Peyer's patch (tissue), 4 donors: Measurements from ENCODE around the gene APOBEC3H. TPM values are rescaled to one million over a fixed set of nuclear protein-coding genes. Genes with fewer than 3 reads are reported as not detected.

ENCODE experiments used
- DNase-seq, 3 donors: peaks; one replicate each; pipeline ENCODE4 v3.0.0-alpha.2; 2017 to 2019
- H3K27ac ChIP-seq, 4 donors: fragments of 200-600 bp; sonication (generic); one replicate each; pipeline ENCODE4 v1.5.1; 2016 to 2019
- H3K27me3 ChIP-seq, 2 donors: fragments of 200-600 bp; sonication (generic); one replicate each; pipeline ENCODE4 v1.5.1; 2019
- H3K36me3 ChIP-seq, 3 donors: fragments of 200-600 bp; sonication (generic); one replicate each; pipeline ENCODE4 v1.5.1; 2016 to 2019
- H3K4me1 ChIP-seq, 4 donors: fragments of 200-600 bp; sonication (generic); one replicate each; pipeline ENCODE4 v1.5.1; 2016 to 2019
- H3K4me3 ChIP-seq, 4 donors: fragments of 200-600 bp; sonication (generic); 1 replicate in 3 of 4; 2 replicates in 1 of 4; pipeline ENCODE4 v1.5.1; 2016 to 2019; ENCODE audit warnings: mild to moderate bottlenecking in 1 of 4
- H3K9me3 ChIP-seq, 4 donors: fragments of 200-600 bp; sonication (generic); one replicate each; pipeline ENCODE4 v1.5.1; 2016 to 2019; ENCODE audit warnings: mild to moderate bottlenecking in 1 of 4
- POLR2A ChIP-seq, 2 donors: fragments of 450-650 bp; IDR thresholded peaks; one replicate each; pipeline ENCODE4 v1.5.1; 2017; ENCODE audit warnings: antibody characterized with exemption in 2 of 2, mild to moderate bottlenecking in 2 of 2, moderate library complexity in 2 of 2
- total RNA-seq, 4 donors: library from RNA; depleted of rRNA; stranded (reverse); fragments of >200 nt; gene quantifications; one replicate each; pipeline ENCODE4 v1.1.0, GENCODE V29; 2016
- TF ChIP-seq, protein P1 (sequence below), 6 experiments: fragments of 450-650 bp in 4 of 6; fragments of 200-600 bp in 2 of 6; sonication (generic) in 1 of 6; IDR thresholded peaks; one replicate each; pipeline ENCODE4 v1.5.1; 2017 to 2019; ENCODE audit warnings: antibody characterized with exemption in 6 of 6, mild to moderate bottlenecking in 3 of 6, moderate library complexity in 1 of 6

Gene APOBEC3H
- total RNA-seq, 4 donors from 2014 or later, result not detected

DNA sequence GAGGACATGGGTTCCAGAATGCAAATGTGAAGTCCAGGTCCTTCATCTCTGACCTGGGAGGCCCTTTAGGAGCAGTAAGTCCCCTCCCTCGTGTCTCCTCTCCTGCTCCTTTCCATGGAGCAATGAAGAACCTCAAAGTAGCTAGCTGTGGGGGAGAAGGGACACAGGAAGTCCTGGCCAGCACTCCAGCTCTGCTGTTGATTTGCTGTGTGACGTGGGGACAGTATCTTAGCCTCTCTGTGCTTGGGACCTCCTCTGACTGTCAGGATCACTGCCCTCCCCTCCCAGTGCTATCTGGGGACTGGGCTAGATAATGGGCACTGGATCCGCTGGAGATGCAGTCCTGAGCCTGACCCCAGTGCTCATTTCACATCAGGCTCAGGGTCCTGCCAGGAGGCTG is 1.1 kb upstream of the APOBEC3H start:
- no peaks in the 10 kb centered on the region for H3K27me3 ChIP-seq

DNA sequence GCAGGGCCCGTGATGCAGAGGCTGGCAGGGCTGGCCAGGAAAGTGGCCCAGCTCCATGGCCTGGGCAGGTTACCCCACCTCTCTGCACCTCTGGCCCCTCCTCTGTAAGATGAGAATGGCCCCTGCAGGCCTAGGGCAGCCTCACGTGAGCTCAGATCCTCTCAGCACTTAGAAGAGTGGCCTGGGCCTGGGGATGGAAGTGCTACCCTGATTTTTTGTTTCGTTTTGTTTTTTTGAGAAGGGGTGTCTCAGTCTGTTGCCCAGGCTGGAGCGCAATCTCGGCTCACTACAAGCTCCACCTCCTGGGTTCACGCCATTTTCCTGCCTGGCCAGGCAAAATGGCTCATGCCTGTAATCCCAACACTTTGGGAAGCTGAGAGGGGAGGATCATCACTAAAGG is 982 bp downstream of the APOBEC3H start:
- H3K4me1 ChIP-seq, result peaks cover 0 to 29% (median 0%) of the 10 kb centered on the region in 4 donors
- H3K27me3 ChIP-seq, result no peaks in the 10 kb centered on the region
- TF ChIP-seq, protein P1, sequence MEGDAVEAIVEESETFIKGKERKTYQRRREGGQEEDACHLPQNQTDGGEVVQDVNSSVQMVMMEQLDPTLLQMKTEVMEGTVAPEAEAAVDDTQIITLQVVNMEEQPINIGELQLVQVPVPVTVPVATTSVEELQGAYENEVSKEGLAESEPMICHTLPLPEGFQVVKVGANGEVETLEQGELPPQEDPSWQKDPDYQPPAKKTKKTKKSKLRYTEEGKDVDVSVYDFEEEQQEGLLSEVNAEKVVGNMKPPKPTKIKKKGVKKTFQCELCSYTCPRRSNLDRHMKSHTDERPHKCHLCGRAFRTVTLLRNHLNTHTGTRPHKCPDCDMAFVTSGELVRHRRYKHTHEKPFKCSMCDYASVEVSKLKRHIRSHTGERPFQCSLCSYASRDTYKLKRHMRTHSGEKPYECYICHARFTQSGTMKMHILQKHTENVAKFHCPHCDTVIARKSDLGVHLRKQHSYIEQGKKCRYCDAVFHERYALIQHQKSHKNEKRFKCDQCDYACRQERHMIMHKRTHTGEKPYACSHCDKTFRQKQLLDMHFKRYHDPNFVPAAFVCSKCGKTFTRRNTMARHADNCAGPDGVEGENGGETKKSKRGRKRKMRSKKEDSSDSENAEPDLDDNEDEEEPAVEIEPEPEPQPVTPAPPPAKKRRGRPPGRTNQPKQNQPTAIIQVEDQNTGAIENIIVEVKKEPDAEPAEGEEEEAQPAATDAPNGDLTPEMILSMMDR (IDR thresholded peaks at IDR 0.05), result no peak
- TF ChIP-seq POLR2A (IDR thresholded peaks at IDR 0.05), result no peak
- no peaks in the 10 kb centered on the region for H3K36me3 ChIP-seq
- no peak for DNase-seq
- H3K9me3 ChIP-seq, result no peaks in the 10 kb centered on the region
- H3K4me3 ChIP-seq, result no peak overlapping the region
- H3K27ac ChIP-seq, result peak overlapping the region in 2 of 4 donors; percentile 52 to 69

More for the DNA sequence above, 1.1 kb upstream of the APOBEC3H start:
- Histone ChIP-seq H3K4me3 (no peak overlapping the region), H3K9me3 (no peaks in the 10 kb centered on the region), H3K4me1 (peaks cover 0 to 29% (median 0%) of the 10 kb centered on the region in 4 donors), H3K27ac (no peak overlapping the region), H3K36me3 (no peaks in the 10 kb centered on the region)
- DNase-seq, result no peak
- no peak for TF ChIP-seq POLR2A (IDR thresholded peaks at IDR 0.05)
- TF ChIP-seq, protein P1 (IDR thresholded peaks at IDR 0.05), result no peak

DNA sequence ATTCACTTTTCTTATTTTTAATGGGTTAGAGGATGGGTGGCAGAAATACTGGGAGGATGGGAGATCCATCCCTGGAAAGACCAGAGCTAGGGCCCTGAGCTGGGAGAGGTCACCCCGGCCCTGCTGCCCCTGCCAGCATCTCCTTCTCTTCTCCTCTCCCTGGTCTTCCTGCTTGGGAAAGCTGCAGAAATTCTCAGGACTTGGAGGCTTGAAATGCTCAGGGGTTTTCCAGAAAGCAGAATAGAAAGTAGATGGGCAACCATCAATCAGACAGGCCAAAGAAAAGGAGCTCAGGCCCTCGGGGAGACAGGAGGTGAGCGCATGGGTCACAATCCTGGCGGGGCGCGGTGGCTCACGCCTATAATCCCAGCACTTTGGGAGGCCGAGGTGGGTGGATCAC is 1.5 kb downstream of the APOBEC3H start:
- peak overlapping the region in 1 of 4 donors; percentile 69 for H3K27ac ChIP-seq
- no peaks in the 10 kb centered on the region for H3K9me3 ChIP-seq
- H3K36me3 ChIP-seq, result no peaks in the 10 kb centered on the region
- TF ChIP-seq, protein P1 (IDR thresholded peaks at IDR 0.05), result no peak
- no peak for TF ChIP-seq POLR2A (IDR thresholded peaks at IDR 0.05)
- peaks cover 0 to 29% (median 0%) of the 10 kb centered on the region in 4 donors for H3K4me1 ChIP-seq
- no peak overlapping the region for H3K4me3 ChIP-seq
- H3K27me3 ChIP-seq, result no peaks in the 10 kb centered on the region
- DNase-seq, result no peak

DNA sequence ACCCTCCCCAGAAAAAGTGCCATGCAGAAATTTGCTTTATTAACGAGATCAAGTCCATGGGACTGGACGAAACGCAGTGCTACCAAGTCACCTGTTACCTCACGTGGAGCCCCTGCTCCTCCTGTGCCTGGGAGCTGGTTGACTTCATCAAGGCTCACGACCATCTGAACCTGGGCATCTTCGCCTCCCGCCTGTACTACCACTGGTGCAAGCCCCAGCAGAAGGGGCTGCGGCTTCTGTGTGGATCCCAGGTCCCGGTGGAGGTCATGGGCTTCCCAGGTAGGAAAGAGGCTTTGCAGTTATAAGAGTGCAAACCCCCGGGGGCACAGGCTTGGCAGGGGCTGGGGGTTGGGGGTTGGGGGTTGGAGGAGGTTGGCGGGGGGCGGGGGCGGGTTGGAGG is 4.2 kb downstream of the APOBEC3H start:
- no peak for DNase-seq

DNA sequence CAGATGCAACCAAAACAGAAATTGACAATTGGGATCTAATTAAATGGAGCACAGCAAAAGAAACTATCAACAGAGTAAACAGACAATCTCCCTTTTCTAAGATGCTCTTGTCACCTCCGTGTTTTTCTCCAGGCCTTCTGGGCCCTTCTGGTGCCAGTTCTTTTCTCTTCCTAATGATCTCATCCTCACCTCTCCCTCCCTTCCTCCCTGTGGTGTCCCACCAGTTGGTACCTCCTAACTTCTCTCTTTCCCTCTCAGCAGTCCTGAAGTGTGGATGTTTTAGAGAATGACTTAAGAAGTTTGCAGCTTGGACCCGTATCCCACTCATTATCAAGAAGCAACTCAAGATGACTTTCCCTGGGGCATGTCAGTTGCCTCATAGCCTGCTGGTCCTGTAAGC is 6.4 kb downstream of the APOBEC3H start:
- Histone ChIP-seq H3K4me1 (peaks cover 0 to 15% (median 0%) of the 10 kb centered on the region in 4 donors), H3K27ac (no peak overlapping the region), H3K4me3 (no peak overlapping the region), H3K36me3 (no peaks in the 10 kb centered on the region), H3K27me3 (no peaks in the 10 kb centered on the region), H3K9me3 (no peaks in the 10 kb centered on the region)
- DNase-seq, result no peak
- TF ChIP-seq, protein P1 (IDR thresholded peaks at IDR 0.05), result no peak
- TF ChIP-seq POLR2A (IDR thresholded peaks at IDR 0.05), result no peak

More for the DNA sequence above, 4.2 kb downstream of the APOBEC3H start:
- H3K4me1 ChIP-seq, result peaks cover 0 to 29% (median 0%) of the 10 kb centered on the region in 4 donors
- no peak for TF ChIP-seq POLR2A (IDR thresholded peaks at IDR 0.05)
- TF ChIP-seq, protein P1 (IDR thresholded peaks at IDR 0.05), result no peak
- no peaks in the 10 kb centered on the region for H3K27me3 ChIP-seq
- no peak overlapping the region for H3K4me3 ChIP-seq
- no peak overlapping the region for H3K27ac ChIP-seq
- H3K36me3 ChIP-seq, result no peaks in the 10 kb centered on the region
- no peaks in the 10 kb centered on the region for H3K9me3 ChIP-seq

DNA sequence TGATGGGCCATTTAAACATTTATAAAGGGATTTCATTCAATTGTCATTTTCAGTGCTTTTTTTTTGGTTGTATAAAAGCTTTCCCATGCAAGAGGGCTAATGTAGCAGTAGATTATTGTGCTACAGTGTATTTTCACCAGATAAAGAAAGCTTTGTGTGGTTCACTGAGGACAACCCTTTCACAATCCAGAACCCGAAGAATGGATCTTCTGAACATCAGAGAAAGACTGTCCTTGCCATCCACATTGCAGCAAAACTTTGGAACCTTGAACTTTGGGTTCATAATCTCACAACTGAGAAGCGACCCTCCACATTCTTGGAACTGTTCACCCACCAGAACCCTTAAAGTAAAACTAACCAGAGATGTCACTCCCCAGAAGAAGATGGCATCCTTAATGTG is 9.3 kb downstream of the APOBEC3H start:
- Histone ChIP-seq H3K27ac (no peak overlapping the region), H3K36me3 (no peaks in the 10 kb centered on the region), H3K4me3 (no peak overlapping the region), H3K9me3 (no peaks in the 10 kb centered on the region), H3K4me1 (no peaks in the 10 kb centered on the region), H3K27me3 (no peaks in the 10 kb centered on the region)
- DNase-seq, result no peak
- TF ChIP-seq, protein P1 (IDR thresholded peaks at IDR 0.05), result no peak
- no peak for TF ChIP-seq POLR2A (IDR thresholded peaks at IDR 0.05)
